ENCODE measurements around the gene CACHD1.

DNA sequence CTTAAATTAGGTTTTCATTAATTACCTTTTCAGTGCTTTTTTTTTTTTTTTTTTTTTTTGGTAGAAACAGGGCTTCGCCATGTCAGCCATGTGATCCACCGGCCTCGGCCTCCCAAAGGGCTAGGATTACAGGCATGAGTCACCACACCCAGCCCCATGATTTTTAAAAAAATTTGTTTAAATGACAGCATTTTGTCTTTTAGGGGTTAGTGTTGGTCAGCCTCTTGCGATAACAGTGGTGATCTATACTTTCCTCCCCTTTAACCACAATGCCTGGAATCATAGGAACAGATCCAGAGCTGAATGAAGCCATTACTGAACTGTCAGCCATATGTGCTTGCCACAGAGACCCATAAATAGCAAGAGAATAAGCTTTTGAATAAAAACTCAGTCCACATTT, 73.9 kb downstream of the CACHD1 start:
- TF ChIP-seq, protein P1, sequence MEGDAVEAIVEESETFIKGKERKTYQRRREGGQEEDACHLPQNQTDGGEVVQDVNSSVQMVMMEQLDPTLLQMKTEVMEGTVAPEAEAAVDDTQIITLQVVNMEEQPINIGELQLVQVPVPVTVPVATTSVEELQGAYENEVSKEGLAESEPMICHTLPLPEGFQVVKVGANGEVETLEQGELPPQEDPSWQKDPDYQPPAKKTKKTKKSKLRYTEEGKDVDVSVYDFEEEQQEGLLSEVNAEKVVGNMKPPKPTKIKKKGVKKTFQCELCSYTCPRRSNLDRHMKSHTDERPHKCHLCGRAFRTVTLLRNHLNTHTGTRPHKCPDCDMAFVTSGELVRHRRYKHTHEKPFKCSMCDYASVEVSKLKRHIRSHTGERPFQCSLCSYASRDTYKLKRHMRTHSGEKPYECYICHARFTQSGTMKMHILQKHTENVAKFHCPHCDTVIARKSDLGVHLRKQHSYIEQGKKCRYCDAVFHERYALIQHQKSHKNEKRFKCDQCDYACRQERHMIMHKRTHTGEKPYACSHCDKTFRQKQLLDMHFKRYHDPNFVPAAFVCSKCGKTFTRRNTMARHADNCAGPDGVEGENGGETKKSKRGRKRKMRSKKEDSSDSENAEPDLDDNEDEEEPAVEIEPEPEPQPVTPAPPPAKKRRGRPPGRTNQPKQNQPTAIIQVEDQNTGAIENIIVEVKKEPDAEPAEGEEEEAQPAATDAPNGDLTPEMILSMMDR (IDR thresholded peaks at IDR 0.05) = no peak
- TF ChIP-seq POLR2A (IDR thresholded peaks at IDR 0.05) = no peak
